ENCODE data around the gene DPYSL5.
"Not testable (repeated sequence)": the region's sequence is repeated elsewhere in the genome, so short reads cannot be mapped to it uniquely, and the experiment has no call there.

Gene DPYSL5
- 0 to 0.24 (median 0.02) reads per million in 18 experiments for total RNA-seq

DNA sequence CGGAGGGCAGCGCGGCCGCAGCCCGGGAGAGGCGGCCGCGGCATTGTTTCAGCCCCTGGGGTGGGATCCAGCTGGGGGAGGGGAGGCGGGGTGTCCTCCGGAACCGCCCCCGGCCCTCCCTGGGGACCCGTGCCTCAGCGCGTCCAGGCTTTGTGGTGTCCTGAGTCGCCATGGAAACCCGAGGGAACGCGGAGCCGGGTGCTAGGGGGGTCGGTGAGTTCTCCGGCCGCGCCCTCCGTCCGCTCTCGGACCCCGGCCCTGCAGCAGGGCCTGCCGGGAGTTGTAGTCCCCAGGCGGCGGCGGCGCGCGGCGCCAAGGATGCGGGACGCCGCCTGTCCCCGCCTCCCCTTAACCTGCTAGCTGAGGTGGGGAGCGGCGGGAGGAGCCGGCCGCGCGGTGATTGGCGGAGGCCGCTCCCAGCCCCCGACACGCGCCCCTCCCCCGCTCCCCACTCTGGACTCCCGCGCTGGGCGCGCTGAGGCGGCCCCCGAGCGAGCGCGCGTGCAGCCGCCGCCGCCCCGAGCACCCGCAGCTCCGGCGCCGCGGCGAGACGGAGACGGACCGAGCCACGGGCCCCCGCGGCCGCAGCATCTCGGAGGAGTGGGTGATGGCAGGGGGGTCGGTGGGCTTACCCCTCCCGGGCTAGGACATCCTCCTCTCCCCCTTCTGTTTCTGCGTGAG is at the start of gene DPYSL5:
Gene DPYSL5, plus strand, starts transcription at position 478 of the 681 bp plus-strand sequence. CDS start 50,368 bp downstream, outside the sequence.
- no peak for DNase-seq

DNA sequence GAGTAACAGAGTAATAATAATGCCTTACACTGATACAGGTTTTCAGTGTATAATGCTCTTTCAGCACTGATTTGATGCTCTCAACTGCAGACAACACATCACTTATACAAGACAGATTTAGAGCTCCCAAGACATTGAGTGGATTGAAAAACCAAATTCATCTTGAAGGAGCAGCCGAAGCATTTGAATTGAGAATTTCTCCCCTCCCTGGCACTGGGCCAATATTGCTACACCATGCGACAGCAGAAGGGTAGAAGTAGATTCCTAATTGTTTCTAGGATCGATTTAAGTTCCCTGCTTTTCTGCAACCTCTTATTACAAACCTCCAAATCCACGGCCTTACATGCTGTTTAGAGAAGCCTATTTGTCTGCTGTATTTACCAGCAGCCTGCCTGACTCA is 46.6 kb upstream of the DPYSL5 start:
- DNase-seq: no peak

GRCh38 chr2:26801796-26802195 is 46.1 kb upstream of the DPYSL5 start:
- DNase-seq: no peak

- DNase-seq: no peak
These were observed 42.7 kb upstream of the DPYSL5 start for GRCh38 chr2:26805241-26805676.

DNA sequence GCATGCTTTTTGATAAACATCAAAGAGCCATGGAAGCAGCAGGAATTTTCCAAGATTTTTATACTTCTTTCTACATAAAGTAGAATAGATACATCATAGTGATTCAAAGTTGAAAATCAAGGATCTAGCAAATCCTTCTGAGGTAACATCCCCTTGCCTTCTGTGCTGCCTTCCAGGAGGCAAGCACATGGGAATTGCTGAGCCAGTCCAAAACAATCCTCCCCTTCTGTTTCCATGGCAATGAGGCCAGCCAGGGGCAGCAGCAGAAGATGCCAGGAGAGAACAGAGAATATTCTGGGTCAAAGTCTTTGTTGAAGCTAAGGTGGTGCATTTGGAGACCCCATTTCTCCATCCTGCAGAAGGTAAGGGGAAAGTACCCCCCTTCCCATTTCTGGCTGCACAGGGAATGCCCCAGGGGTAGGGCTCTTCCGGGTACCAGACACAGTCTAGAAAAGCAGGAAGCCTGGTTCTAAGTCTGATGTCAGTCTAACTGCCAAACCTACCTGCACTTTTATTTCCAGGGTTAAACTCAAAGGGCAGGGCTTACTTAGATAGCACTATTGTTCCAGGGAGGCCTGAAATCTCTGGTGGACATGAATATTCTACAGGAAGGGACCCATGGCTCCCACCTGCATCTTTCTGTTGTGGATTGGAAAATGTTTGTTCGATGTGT is 40.0 kb upstream of the DPYSL5 start:
- no peak for DNase-seq

- no peak for DNase-seq
These were observed 38.7 kb upstream of the DPYSL5 start for GRCh38 chr2:26809211-26809610.

DNA sequence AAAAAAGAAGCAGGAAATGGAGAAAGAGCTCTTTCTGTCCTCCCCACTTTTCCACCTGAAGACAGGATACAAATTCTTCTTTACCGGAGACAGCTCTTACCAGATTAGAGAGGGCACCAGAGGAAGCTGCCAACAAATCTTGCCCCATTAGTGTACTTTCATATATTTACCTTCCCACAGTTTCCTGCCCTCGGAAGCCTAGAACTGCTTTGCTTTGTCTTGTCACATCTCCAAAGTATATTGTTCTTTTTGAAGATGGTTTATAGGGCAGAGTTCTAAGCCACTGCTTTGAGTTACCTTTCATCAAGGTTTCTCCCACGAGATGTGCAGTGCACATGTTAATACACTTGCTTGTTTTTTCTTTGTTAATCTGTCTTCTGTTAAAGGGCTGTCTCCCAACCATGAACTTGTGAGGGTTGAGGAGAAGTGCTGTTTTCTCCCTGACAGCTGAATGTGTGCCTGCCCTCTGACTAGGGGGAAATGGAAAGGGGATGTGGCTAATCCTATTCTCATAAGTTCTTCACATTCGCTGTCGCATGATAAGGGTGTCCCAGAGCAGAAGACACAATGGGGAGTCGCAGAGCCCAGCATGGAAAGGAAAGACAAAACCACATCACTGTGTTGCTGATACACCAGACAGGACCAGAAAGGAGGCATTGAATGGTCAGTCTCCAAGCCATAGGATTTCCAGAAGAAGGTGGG is 37.9 kb upstream of the DPYSL5 start:
- peak; percentile 69 to 73 for DNase-seq

- DNase-seq: no peak
These were observed 36.7 kb upstream of the DPYSL5 start for GRCh38 chr2:26811261-26811660.

DNA sequence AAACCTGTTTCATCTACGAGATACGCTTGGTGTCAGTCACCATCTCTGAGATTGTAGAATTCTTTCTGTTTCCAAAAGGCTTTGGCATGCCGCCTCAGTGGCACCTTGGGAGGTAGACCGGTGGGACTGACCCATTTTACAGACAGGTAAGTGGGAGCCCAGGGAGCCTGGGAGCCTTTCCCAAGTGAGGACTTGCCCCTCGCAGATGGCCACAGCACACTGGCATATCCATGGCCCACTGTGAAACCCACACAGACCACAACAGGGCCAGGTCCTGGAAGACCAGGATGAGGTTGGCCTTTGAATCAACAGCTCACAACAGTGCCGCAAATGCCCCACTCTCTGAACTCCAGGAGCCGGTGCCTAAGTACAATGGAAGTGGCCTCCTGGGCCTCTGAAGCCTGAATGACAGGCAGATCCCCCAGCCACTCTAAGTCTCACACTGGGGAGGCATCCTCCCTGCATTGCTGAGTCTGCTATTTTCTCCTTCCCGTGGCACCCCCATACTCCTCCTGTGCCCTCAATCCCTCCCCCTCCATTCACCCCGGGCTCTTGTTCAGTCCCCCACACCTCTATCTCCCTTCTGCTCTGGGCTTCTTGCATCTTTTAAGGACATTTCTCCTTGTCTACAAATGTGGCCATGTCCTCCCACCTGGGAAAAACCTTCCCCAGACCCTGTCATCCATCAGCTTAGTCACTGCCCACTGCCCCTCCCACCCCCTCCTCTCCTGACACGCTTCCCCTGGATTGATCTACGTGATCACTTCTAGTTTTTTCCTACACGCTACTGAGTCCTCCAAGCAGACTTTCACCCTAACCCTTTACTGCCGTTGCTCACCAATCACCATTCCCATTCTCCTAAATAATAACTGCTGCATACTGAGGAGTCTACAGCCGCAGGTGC is 35.9 kb upstream of the DPYSL5 start:
- DNase-seq: no peak

DNA sequence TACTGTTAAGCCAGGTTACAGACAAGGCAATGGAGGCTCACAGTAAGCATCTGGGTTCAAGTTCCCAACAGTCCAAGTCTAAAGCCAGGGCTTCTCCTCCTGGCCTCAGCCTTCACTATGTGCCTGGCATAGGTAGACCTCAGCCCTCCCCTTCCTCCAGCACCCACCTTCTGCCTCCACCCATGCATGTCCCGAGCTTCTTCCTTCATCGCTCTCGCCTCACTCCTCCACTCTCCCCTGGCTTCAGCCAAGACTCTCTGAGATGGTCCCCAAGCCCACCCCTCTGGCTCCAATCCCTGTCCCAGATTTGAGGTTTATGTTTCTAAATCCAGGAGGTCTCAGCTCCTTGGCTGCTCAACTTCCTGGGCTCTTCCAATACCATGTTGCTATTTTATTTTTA is 35.2 kb upstream of the DPYSL5 start:
- DNase-seq: no peak

- not testable (repeated sequence) for DNase-seq
These were observed 33.7 kb upstream of the DPYSL5 start for GRCh38 chr2:26814072-26814765.

GRCh38 chr2:26816893-26817292 is 31.0 kb upstream of the DPYSL5 start:
- DNase-seq: peak in 1 of 2 donors; percentile 7

GRCh38 chr2:26818255-26818654 is 29.7 kb upstream of the DPYSL5 start:
- DNase-seq: no peak

- no peak for DNase-seq
These were observed 29.0 kb upstream of the DPYSL5 start for GRCh38 chr2:26818972-26819371.

DNA sequence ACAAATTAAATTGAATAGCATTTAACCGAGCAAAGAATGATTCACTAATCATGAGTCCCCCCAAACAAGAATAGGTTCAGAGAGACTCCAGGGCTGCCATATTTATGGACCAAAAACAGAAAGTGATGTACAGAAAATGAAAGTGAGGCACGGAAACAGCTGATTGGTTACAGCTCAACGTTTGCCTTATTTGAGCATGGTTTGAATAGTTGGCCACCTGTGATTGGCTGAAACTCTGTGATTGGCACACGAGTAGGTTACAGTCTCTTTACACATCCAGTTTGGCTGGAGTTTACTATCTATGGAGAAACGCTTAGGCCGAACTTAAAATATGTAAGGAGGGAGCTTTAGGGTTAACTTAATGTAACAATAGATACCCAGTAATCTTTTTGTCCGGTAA is 27.0 kb upstream of the DPYSL5 start:
- no peak for DNase-seq

DNA sequence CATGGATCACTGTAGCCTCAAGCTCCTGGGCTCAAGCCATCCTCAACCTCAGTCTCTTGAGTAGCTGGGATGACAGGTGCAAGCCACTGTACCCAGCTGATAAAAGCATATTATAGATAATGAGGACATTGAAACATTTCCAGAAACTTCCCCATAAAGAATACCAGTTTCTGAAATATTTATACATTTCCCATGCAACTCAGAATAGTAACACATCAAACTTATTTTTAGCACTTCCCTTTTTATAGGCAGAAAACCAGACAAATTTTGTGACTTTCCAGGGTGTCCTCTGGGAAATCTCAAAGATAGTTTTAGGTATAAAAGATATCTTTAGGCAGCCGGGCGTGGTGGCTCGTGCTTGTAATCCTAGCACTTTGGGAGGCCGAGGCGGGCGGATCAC is 25.1 kb upstream of the DPYSL5 start:
- DNase-seq: no peak

GRCh38 chr2:26838121-26838906 is 9.6 kb upstream of the DPYSL5 start:
- DNase-seq: no peak

GRCh38 chr2:26840937-26841610 is 6.9 kb upstream of the DPYSL5 start:
- DNase-seq: peak; percentile 21 to 41

- DNase-seq: no peak
These were observed 4.9 kb upstream of the DPYSL5 start for GRCh38 chr2:26843041-26843440.

- DNase-seq: no peak
These were observed 2.9 kb upstream of the DPYSL5 start for GRCh38 chr2:26845021-26845420.

Measured in inflammatory macrophage (primary cell).